RWPE2 (cell line): ENCODE results near the gene SLC37A1.

Source experiments
- ATAC-seq: fragments of 200-7000 bp; cut with Tn5 transposase; 3 replicates; pipeline ENCODE4 v1.9.1; 2021; ENCODE audit warnings: low read depth
- DNase-seq: peaks from one replicate; pipeline ENCODE4 v3.0.0-alpha.2; 2020; ENCODE audit warnings: low spot score
- H3K27ac ChIP-seq: fragments of 450-650 bp; 2 replicates; pipeline ENCODE4 v1.5.1; 2017; ENCODE audit warnings: mild to moderate bottlenecking; ENCODE audit not compliant: poor library complexity, severe bottlenecking
- H3K27me3 ChIP-seq: fragments of 250-450 bp; sonication (Bioruptor Pico); 2 replicates; pipeline ENCODE4 v1.5.1; 2021; ENCODE audit warnings: mild to moderate bottlenecking, moderate library complexity; ENCODE audit not compliant: insufficient read depth, poor library complexity, severe bottlenecking
- H3K36me3 ChIP-seq: fragments of 250-450 bp; sonication (Bioruptor Pico); 2 replicates; pipeline ENCODE4 v1.5.1; 2020; ENCODE audit warnings: low read depth, mild to moderate bottlenecking, moderate library complexity
- H3K4me1 ChIP-seq: fragments of 250-450 bp; sonication (Bioruptor Pico); 2 replicates; pipeline ENCODE4 v1.5.1; 2021; ENCODE audit warnings: mild to moderate bottlenecking, moderate library complexity; ENCODE audit not compliant: insufficient read depth, poor library complexity, severe bottlenecking
- H3K4me3 ChIP-seq: fragments of 250-450 bp; sonication (Bioruptor Pico); 2 replicates; pipeline ENCODE4 v1.5.1; 2021; ENCODE audit warnings: mild to moderate bottlenecking, moderate library complexity; ENCODE audit not compliant: severe bottlenecking
- H3K9me3 ChIP-seq: fragments of 250-450 bp; sonication (Bioruptor Pico); 2 replicates; pipeline ENCODE4 v1.5.1; 2021; ENCODE audit warnings: mild to moderate bottlenecking, moderate library complexity; ENCODE audit not compliant: severe bottlenecking
- TF ChIP-seq, protein P1 (sequence below): fragments of 450-650 bp; IDR thresholded peaks from one replicate; pipeline ENCODE4 v1.5.1; 2017; ENCODE audit warnings: mild to moderate bottlenecking, moderate library complexity; ENCODE audit not compliant: poor library complexity, severe bottlenecking

Gene SLC37A1

DNA sequence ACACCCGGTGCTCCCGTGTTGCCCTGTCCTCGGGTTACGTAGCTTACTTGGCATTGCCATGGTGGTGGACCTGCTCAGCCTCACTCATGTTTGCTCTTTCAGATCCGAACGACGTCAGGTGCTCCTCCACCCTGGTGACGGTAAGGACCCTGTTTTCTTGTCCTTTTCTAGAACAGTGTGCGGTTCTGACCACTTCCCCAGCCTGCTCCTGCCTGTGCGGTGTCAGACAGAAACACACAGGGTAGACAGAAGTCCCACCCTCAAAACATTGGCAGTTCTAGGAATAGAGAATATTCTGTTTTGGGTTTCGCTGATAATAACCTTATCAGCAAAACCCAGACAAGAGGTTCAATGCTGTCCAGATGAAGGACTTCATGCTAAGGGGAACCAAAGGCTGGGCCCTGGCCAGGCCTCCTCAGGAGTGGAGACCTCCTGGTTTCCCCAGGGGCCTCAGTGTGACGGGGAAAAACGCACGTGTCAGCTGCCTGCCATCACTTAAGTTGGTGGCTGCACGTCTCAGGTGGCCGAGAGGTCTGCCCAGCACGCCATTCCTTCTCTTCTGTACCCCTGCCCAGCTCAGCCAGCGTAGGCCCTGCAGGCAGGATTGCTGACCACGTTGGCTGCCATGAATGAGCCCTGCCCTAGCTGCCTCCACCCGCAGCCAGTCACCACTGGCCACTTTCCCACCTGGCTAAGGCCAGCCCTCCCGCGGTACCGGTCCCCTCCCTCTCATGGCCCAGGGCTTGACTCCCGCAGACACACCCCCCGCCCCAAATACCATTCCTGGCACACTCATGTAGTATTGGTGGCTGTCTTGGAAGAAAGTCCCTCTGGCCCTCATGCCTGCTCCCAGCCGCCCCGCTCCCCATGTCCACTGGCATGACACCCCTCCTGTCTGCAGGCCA lies 33.6 kb downstream of the SLC37A1 start:
- H3K27ac ChIP-seq: no peak overlapping the region
- no peak overlapping the region for H3K4me3 ChIP-seq
- ATAC-seq: no peak
- H3K9me3 ChIP-seq: no peaks in the 10 kb centered on the region
- DNase-seq: no peak
- TF ChIP-seq, protein P1, sequence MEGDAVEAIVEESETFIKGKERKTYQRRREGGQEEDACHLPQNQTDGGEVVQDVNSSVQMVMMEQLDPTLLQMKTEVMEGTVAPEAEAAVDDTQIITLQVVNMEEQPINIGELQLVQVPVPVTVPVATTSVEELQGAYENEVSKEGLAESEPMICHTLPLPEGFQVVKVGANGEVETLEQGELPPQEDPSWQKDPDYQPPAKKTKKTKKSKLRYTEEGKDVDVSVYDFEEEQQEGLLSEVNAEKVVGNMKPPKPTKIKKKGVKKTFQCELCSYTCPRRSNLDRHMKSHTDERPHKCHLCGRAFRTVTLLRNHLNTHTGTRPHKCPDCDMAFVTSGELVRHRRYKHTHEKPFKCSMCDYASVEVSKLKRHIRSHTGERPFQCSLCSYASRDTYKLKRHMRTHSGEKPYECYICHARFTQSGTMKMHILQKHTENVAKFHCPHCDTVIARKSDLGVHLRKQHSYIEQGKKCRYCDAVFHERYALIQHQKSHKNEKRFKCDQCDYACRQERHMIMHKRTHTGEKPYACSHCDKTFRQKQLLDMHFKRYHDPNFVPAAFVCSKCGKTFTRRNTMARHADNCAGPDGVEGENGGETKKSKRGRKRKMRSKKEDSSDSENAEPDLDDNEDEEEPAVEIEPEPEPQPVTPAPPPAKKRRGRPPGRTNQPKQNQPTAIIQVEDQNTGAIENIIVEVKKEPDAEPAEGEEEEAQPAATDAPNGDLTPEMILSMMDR: no peak
- H3K36me3 ChIP-seq: no peaks in the 10 kb centered on the region
- no peaks in the 10 kb centered on the region for H3K4me1 ChIP-seq
- H3K27me3 ChIP-seq: no peaks in the 10 kb centered on the region

DNA sequence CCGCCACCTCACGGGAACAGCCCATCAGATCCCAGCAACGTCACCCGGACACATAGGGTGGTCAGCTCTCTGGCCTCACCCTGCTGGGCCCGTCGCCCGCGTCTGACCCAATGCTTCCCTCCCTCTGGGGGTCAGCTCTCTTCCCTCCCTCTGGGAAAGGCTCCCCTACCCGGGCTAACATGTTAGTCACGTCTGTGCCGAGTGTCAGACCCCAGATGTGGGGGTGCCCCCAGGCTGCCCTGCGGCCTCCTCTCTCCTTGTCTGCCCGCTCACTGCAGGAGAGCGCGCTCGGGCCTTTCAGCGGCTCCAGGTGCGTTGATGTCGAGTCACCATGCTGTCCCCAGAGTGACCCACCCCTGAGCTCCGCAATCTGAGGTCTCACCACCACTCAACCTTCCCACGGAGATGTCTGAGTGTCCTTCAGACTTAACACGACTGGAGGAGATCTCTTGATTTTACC lies 34.3 kb downstream of the SLC37A1 start:
- Histone ChIP-seq H3K4me3 (no peak overlapping the region), H3K4me1 (no peaks in the 10 kb centered on the region), H3K27ac (no peak overlapping the region), H3K27me3 (no peaks in the 10 kb centered on the region), H3K9me3 (no peaks in the 10 kb centered on the region), H3K36me3 (no peaks in the 10 kb centered on the region)
- TF ChIP-seq, protein P1: no peak
- ATAC-seq (no peak), DNase-seq (no peak)

- H3K36me3 ChIP-seq: no peaks in the 10 kb centered on the region
- ATAC-seq (no peak), DNase-seq (no peak)
- H3K9me3 ChIP-seq: no peaks in the 10 kb centered on the region
- no peaks in the 10 kb centered on the region for H3K4me1 ChIP-seq
- H3K27me3 ChIP-seq: no peaks in the 10 kb centered on the region
- no peak overlapping the region for H3K4me3 ChIP-seq
- TF ChIP-seq, protein P1: no peak
- H3K27ac ChIP-seq: no peak overlapping the region
These were observed 35.2 kb downstream of the SLC37A1 start for GRCh38 chr21:42548687-42549406.

GRCh38 chr21:42550817-42551216 lies 37.2 kb downstream of the SLC37A1 start:
- H3K27ac ChIP-seq: no peak overlapping the region
- DNase-seq (no peak), ATAC-seq (no peak)
- H3K4me1 ChIP-seq: no peaks in the 10 kb centered on the region
- no peak overlapping the region for H3K4me3 ChIP-seq
- TF ChIP-seq, protein P1: no peak
- no peaks in the 10 kb centered on the region for H3K27me3 ChIP-seq
- no peaks in the 10 kb centered on the region for H3K9me3 ChIP-seq
- H3K36me3 ChIP-seq: no peaks in the 10 kb centered on the region
